Parietal lobe (tissue), 1 donor: ENCODE results near the gene ZNF273. TPM values are rescaled to one million over a fixed set of nuclear protein-coding genes. Genes with fewer than 3 reads are reported as not detected.

Experiments
- total RNA-seq: library from RNA; depleted of rRNA; stranded (reverse); fragments of >200 nt; gene quantifications from one replicate; pipeline ENCODE4 v1.2.3, GENCODE V29; 2014

The ZNF273 gene
- 63.2 TPM for total RNA-seq

GRCh38 chr7:64902806-64903721 lies at the start of gene ZNF273:
Gene ZNF273, plus strand, starts transcription at chr7:64903273. Its CDS starts 45 bp downstream, at chr7:64903318.

Other genes with a start within 250 kb of the ZNF273 start
- gene ZNF107, start 237.1 kb upstream of the ZNF273 start, total RNA-seq: 16.9 TPM
- gene ZNF138, start 108.8 kb upstream of the ZNF273 start, total RNA-seq: 102 TPM
- 103 TPM for gene ZNF117, start 87.8 kb downstream of the ZNF273 start, total RNA-seq
- 82.9 TPM for gene ERV3-1, start 103.4 kb downstream of the ZNF273 start, total RNA-seq